HL-60 (cell line): ENCODE data around the gene EAF1.

Source experiments
- DNase-seq, 2 experiments: peaks; one replicate each; pipeline ENCODE4 v3.0.0-alpha.2; 2010 to 2020; ENCODE audit warnings: low read depth in 1 of 2, low spot score in 1 of 2
- H3K27ac ChIP-seq: fragments of 250-450 bp; sonication (Bioruptor Pico); replicated peaks from 2 replicates; pipeline ENCODE4 v1.5.1; 2020; ENCODE audit warnings: mild to moderate bottlenecking, moderate library complexity
- H3K27me3 ChIP-seq: fragments of 250-450 bp; sonication (Bioruptor Pico); 2 replicates; pipeline ENCODE4 v1.5.1; 2021; ENCODE audit warnings: mild to moderate bottlenecking, moderate library complexity; ENCODE audit not compliant: insufficient read depth, poor library complexity, severe bottlenecking
- H3K4me3 ChIP-seq: replicated peaks from 2 replicates; pipeline ENCODE4 v1.5.1; 2011; ENCODE audit warnings: mild to moderate bottlenecking, control low read depth, low read length; ENCODE audit not compliant: insufficient read depth
- GABPA ChIP-seq: IDR thresholded peaks from 2 replicates; pipeline ENCODE4 v1.6.1; 2012; ENCODE audit warnings: low read depth
- POLR2AphosphoS5 ChIP-seq: IDR thresholded peaks from 2 replicates; pipeline ENCODE4 v1.6.1; 2012; ENCODE audit warnings: low read depth
- SPI1 ChIP-seq: IDR thresholded peaks from 2 replicates; pipeline ENCODE4 v1.6.1; 2012; ENCODE audit warnings: low read depth, mild to moderate bottlenecking, borderline replicate concordance
- TF ChIP-seq, protein P1 (sequence below): IDR thresholded peaks from one replicate; pipeline ENCODE4 v1.5.1; 2011; ENCODE audit warnings: low read length, control low read depth, inconsistent platforms; ENCODE audit not compliant: insufficient read depth
- TF ChIP-seq, protein P2 (sequence below): IDR thresholded peaks from 2 replicates; pipeline ENCODE4 v1.6.1; 2012; ENCODE audit warnings: low read depth; ENCODE audit not compliant: insufficient replicate concordance

The EAF1 gene

DNA sequence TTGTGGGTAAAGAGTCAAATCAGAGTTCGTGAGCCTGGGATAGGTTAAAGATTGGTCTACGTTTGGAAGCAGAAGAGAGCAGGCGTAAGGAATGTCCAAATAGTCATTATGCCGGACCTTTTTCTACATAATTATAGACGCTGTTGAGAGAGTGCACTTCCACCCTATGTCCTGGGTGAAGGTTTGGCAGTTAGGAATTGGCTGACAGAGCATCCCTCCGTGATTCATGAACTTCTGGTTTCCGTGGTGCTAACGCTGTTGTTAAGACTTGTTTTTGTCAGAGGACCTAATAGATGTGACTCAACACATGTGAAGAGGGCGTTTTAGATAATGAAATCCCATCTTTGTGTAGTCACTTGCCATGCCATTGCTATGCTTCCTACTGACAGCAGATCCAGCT lies 1.1 kb downstream of the EAF1 start:
- Histone ChIP-seq H3K27ac (peak overlapping the region; percentile 84; the same call in 1 of the 2 replicates), H3K27me3 (no peaks in the 10 kb centered on the region), H3K4me3 (peak overlapping the region; percentile 86)
- no peak for TF ChIP-seq GABPA
- no peak for TF ChIP-seq POLR2AphosphoS5
- TF ChIP-seq SPI1, result no peak
- TF ChIP-seq, protein P1, sequence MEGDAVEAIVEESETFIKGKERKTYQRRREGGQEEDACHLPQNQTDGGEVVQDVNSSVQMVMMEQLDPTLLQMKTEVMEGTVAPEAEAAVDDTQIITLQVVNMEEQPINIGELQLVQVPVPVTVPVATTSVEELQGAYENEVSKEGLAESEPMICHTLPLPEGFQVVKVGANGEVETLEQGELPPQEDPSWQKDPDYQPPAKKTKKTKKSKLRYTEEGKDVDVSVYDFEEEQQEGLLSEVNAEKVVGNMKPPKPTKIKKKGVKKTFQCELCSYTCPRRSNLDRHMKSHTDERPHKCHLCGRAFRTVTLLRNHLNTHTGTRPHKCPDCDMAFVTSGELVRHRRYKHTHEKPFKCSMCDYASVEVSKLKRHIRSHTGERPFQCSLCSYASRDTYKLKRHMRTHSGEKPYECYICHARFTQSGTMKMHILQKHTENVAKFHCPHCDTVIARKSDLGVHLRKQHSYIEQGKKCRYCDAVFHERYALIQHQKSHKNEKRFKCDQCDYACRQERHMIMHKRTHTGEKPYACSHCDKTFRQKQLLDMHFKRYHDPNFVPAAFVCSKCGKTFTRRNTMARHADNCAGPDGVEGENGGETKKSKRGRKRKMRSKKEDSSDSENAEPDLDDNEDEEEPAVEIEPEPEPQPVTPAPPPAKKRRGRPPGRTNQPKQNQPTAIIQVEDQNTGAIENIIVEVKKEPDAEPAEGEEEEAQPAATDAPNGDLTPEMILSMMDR, result no peak
- TF ChIP-seq, protein P2, sequence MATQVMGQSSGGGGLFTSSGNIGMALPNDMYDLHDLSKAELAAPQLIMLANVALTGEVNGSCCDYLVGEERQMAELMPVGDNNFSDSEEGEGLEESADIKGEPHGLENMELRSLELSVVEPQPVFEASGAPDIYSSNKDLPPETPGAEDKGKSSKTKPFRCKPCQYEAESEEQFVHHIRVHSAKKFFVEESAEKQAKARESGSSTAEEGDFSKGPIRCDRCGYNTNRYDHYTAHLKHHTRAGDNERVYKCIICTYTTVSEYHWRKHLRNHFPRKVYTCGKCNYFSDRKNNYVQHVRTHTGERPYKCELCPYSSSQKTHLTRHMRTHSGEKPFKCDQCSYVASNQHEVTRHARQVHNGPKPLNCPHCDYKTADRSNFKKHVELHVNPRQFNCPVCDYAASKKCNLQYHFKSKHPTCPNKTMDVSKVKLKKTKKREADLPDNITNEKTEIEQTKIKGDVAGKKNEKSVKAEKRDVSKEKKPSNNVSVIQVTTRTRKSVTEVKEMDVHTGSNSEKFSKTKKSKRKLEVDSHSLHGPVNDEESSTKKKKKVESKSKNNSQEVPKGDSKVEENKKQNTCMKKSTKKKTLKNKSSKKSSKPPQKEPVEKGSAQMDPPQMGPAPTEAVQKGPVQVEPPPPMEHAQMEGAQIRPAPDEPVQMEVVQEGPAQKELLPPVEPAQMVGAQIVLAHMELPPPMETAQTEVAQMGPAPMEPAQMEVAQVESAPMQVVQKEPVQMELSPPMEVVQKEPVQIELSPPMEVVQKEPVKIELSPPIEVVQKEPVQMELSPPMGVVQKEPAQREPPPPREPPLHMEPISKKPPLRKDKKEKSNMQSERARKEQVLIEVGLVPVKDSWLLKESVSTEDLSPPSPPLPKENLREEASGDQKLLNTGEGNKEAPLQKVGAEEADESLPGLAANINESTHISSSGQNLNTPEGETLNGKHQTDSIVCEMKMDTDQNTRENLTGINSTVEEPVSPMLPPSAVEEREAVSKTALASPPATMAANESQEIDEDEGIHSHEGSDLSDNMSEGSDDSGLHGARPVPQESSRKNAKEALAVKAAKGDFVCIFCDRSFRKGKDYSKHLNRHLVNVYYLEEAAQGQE, result no peak
- DNase-seq, result no peak

DNA sequence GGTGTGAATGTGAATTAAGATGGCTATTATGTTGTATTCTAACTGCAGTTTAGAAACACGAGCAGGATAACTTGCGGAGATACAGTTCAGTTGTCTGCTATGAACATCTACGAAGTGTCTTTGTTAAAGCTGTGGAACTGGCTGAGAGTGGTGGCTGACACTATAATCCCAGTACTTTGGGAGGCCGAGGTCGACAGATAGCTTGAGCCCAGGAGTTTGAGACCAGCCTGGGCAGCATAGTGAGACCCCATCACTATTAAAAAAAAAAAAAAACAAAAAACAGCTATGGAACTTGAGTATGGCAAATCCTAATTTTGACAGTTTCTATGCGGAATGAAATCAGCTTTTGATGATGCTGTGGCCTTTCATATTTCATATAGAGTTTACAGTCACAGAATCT lies 1.7 kb downstream of the EAF1 start:
- no peak overlapping the region for H3K27ac ChIP-seq
- peak overlapping the region; percentile 86 for H3K4me3 ChIP-seq
- TF ChIP-seq, protein P1, result no peak
- TF ChIP-seq SPI1, result no peak
- TF ChIP-seq GABPA, result no peak
- TF ChIP-seq POLR2AphosphoS5, result no peak
- TF ChIP-seq, protein P2, result no peak
- H3K27me3 ChIP-seq, result no peaks in the 10 kb centered on the region
- DNase-seq, result no peak

DNA sequence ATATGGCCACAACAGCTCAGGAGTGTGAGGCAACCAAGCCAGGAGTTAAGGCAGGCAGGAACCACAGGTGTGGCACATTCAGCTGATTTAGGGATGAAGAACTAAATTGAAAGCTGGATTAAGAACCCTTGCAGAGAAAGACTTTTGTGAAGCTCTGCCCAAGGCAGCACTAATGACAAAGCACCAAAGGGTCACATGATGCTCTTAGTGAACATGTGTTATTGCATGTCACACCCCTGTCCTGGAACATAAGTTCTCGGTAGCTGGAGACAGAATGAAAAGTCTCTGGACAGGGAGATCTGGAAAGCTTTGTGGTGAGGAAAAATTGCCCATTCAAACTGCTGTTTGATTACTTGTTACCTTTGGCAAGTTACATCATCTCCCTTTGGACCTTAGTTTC lies 3.2 kb downstream of the EAF1 start:
- Histone ChIP-seq H3K4me3 (no peak overlapping the region), H3K27me3 (no peaks in the 10 kb centered on the region), H3K27ac (no peak overlapping the region)
- no peak for TF ChIP-seq GABPA
- TF ChIP-seq, protein P2, result no peak
- TF ChIP-seq SPI1, result no peak
- TF ChIP-seq, protein P1, result no peak
- no peak for TF ChIP-seq POLR2AphosphoS5
- DNase-seq, result no peak
